H9 (cell line): ENCODE results near the gene WDR5. TPM values are rescaled to one million over a fixed set of nuclear protein-coding genes. Genes with fewer than 3 reads are reported as not detected.

Source experiments
- DNase-seq: peaks from one replicate; pipeline ENCODE4 v3.0.0-alpha.2; 2017
- H2AFZ ChIP-seq: one replicate; pipeline ENCODE4 v1.6.1; 2013; ENCODE audit warnings: mild to moderate bottlenecking, low read length, control low read depth, moderate library complexity
- H2AK5ac ChIP-seq: 2 replicates; pipeline ENCODE4 v1.6.1; 2013; ENCODE audit warnings: low read length, control low read depth, mixed read lengths; ENCODE audit not compliant: insufficient read length
- H2BK120ac ChIP-seq: one replicate; pipeline ENCODE4 v1.6.1; 2013; ENCODE audit warnings: low read depth, mild to moderate bottlenecking, low read length, control low read depth, inconsistent platforms; ENCODE audit not compliant: poor library complexity, severe bottlenecking
- H2BK12ac ChIP-seq: 2 replicates; pipeline ENCODE4 v1.6.1; 2013; ENCODE audit warnings: low read length, control low read depth, mixed read lengths, low read depth; ENCODE audit not compliant: insufficient read length
- H2BK15ac ChIP-seq: 2 replicates; pipeline ENCODE4 v1.6.1; 2013; ENCODE audit warnings: low read depth, low read length, control low read depth
- H2BK20ac ChIP-seq: one replicate; pipeline ENCODE4 v1.6.1; 2013; ENCODE audit warnings: low read depth, mild to moderate bottlenecking, low read length, control low read depth, inconsistent platforms; ENCODE audit not compliant: poor library complexity, severe bottlenecking
- H2BK5ac ChIP-seq: 2 replicates; pipeline ENCODE4 v1.6.1; 2013; ENCODE audit warnings: low read length, control low read depth, mixed read lengths; ENCODE audit not compliant: insufficient read length
- H3K14ac ChIP-seq: 2 replicates; pipeline ENCODE4 v1.6.1; 2013; ENCODE audit warnings: low read length, control low read depth; ENCODE audit not compliant: insufficient read depth
- H3K18ac ChIP-seq: 2 replicates; pipeline ENCODE4 v1.6.1; 2013; ENCODE audit warnings: low read depth, mild to moderate bottlenecking, mixed read lengths, low read length, control low read depth; ENCODE audit not compliant: insufficient read length
- H3K23ac ChIP-seq: 2 replicates; pipeline ENCODE4 v1.6.1; 2013; ENCODE audit warnings: low read length, control low read depth, mixed read lengths, low read depth; ENCODE audit not compliant: insufficient read length
- H3K23me2 ChIP-seq: 2 replicates; pipeline ENCODE4 v1.6.1; 2013; ENCODE audit warnings: low read depth, mild to moderate bottlenecking, mixed read lengths, low read length, control low read depth; ENCODE audit not compliant: insufficient read length, poor library complexity, severe bottlenecking
- H3K27ac ChIP-seq: 2 replicates; pipeline ENCODE4 v1.5.1; 2013; ENCODE audit warnings: low read length, control low read depth, mixed read lengths, low read depth; ENCODE audit not compliant: insufficient read length
- H3K27me3 ChIP-seq: 2 replicates; pipeline ENCODE4 v1.6.1; 2013; ENCODE audit warnings: low read length, control low read depth, inconsistent platforms; ENCODE audit not compliant: insufficient read depth
- H3K4ac ChIP-seq: 2 replicates; pipeline ENCODE4 v1.6.1; 2013; ENCODE audit warnings: low read depth, mild to moderate bottlenecking, control low read depth, inconsistent platforms, low read length, moderate library complexity
- H3K4me1 ChIP-seq: 2 replicates; pipeline ENCODE4 v1.6.1; 2013; ENCODE audit warnings: low read length, control low read depth, inconsistent platforms; ENCODE audit not compliant: insufficient read depth
- H3K4me2 ChIP-seq: 2 replicates; pipeline ENCODE4 v1.6.1; 2013; ENCODE audit warnings: low read length, control low read depth, mixed read lengths; ENCODE audit not compliant: insufficient read length, insufficient read depth
- H3K56ac ChIP-seq: 2 replicates; pipeline ENCODE4 v1.6.1; 2013; ENCODE audit warnings: low read depth, mild to moderate bottlenecking, mixed read lengths, low read length, control low read depth; ENCODE audit not compliant: insufficient read length
- H3K79me1 ChIP-seq: 2 replicates; pipeline ENCODE4 v1.6.1; 2013; ENCODE audit warnings: low read depth, mild to moderate bottlenecking, moderate library complexity, low read length, control low read depth, inconsistent platforms; ENCODE audit not compliant: insufficient read depth, poor library complexity, severe bottlenecking
- H3K79me2 ChIP-seq: 2 replicates; pipeline ENCODE4 v1.6.1; 2013; ENCODE audit warnings: low read length, control low read depth, inconsistent platforms; ENCODE audit not compliant: insufficient read depth
- H3K9ac ChIP-seq: 2 replicates; pipeline ENCODE4 v1.6.1; 2013; ENCODE audit warnings: low read length, control low read depth, mixed read lengths; ENCODE audit not compliant: insufficient read length; ENCODE audit errors: extremely low read depth
- H3K9me3 ChIP-seq: one replicate; pipeline ENCODE4 v1.6.1; 2013; ENCODE audit warnings: low read depth, low read length, inconsistent platforms; ENCODE audit not compliant: control insufficient read depth
- H3T11ph ChIP-seq: one replicate; pipeline ENCODE4 v1.6.1; 2013; ENCODE audit warnings: mild to moderate bottlenecking, low read length, control low read depth, inconsistent platforms
- H4K20me1 ChIP-seq: one replicate; pipeline ENCODE4 v1.6.1; 2013; ENCODE audit not compliant: control insufficient read depth, insufficient read length, insufficient read depth
- H4K5ac ChIP-seq: 2 replicates; pipeline ENCODE4 v1.6.1; 2013; ENCODE audit warnings: low read depth, mild to moderate bottlenecking, mixed read lengths, low read length, control low read depth; ENCODE audit not compliant: insufficient read length
- H4K8ac ChIP-seq: replicated peaks from 2 replicates; pipeline ENCODE4 v1.6.1; 2013; ENCODE audit warnings: low read length, control low read depth, mixed read lengths, low read depth; ENCODE audit not compliant: insufficient read length
- H4K91ac ChIP-seq: 2 replicates; pipeline ENCODE4 v1.6.1; 2013; ENCODE audit warnings: low read depth, mild to moderate bottlenecking, moderate library complexity, mixed read lengths, low read length, control low read depth; ENCODE audit not compliant: insufficient read length
- H3K27ac Mint-ChIP-seq, 3 experiments: 2 replicates in 2 of 3; 3 replicates in 1 of 3; pipeline ENCODE4 v1.8.0; 2020 to 2021; ENCODE audit warnings: mixed read lengths in 3 of 3, mild to moderate bottlenecking in 1 of 3, moderate library complexity in 1 of 3
- H3K27me3 Mint-ChIP-seq: 2 replicates; pipeline ENCODE4 v1.8.0; 2021; ENCODE audit warnings: low read depth, mild to moderate bottlenecking, moderate library complexity, mixed read lengths
- H3K36me3 Mint-ChIP-seq, 3 experiments: 2 replicates in 2 of 3; 3 replicates in 1 of 3; pipeline ENCODE4 v1.8.0; 2020 to 2021; ENCODE audit warnings: low read depth in 3 of 3, mixed read lengths in 3 of 3; ENCODE audit not compliant: insufficient read depth in 1 of 3
- H3K4me1 Mint-ChIP-seq, 2 experiments: 2 replicates each; pipeline ENCODE4 v1.8.0; 2020; ENCODE audit warnings: mixed read lengths in 2 of 2
- H3K4me3 Mint-ChIP-seq, 2 experiments: 2 replicates in 1 of 2; 3 replicates in 1 of 2; pipeline ENCODE4 v1.8.0; 2020 to 2021; ENCODE audit warnings: mild to moderate bottlenecking in 2 of 2, mixed read lengths in 2 of 2, moderate library complexity in 1 of 2
- H3K9me3 Mint-ChIP-seq, 2 experiments: 2 replicates in 1 of 2; 3 replicates in 1 of 2; pipeline ENCODE4 v1.8.0; 2020; ENCODE audit warnings: mild to moderate bottlenecking in 2 of 2, mixed read lengths in 2 of 2, moderate library complexity in 1 of 2
- CTCF ChIP-seq: fragments of 200-600 bp; sonication (generic); conservative IDR thresholded peaks from 3 replicates; pipeline ENCODE4 v1.8.0; 2021; ENCODE audit warnings: antibody characterized with exemption, mild to moderate bottlenecking
- WGBS: extraction: QIAGEN DNeasy Blood & Tissue Kit; methylation state at CpG from one replicate; pipeline ENCODE4 v1.1.7; 2013; ENCODE audit warnings: missing lambda C conversion rate, low lambda C conversion rate, mixed read lengths; ENCODE audit not compliant: insufficient read length; ENCODE audit errors: extremely low coverage; 5-methylcytosine and 5-hydroxymethylcytosine counted together
- total RNA-seq: library from RNA; stranded (reverse); gene quantifications from 2 replicates; pipeline ENCODE4 v1.2.1, GENCODE V29; 2021

WDR5 gene
- total RNA-seq, 1 experiment from 2014 or later, result 72.3 TPM

DNA sequence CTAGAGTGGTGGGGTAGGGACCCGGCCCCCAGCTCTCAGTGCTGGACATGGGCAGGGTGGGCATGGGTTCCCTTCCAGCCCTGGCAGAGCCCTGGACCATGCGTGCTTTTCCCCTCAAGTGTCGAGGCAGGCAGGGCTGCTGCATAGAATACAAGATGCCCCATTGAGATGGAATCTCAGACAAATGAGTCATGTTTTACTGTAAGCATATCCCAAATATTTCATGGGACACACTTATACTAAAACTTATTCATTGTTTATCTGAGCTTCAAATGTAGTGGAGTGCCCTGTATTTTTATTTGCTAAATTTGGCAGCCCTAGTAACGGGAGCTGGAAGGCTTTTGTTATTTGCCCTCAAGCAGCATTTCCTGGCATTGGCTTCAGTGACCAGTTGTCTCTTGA, 31.6 kb downstream of the WDR5 start:
- Mint-ChIP-seq H3K36me3 (peaks cover 8 to 13% (median 9%) of the 10 kb centered on the region in 3 experiments), H3K27ac (no peak overlapping the region), H3K27me3 (peaks cover 3% of the 10 kb centered on the region; the same call in 1 of the 2 replicates), H3K4me3 (no peak overlapping the region), H3K9me3 (peaks cover 18 to 19% of the 10 kb centered on the region in 2 experiments), H3K4me1 (0 out of 4 replicates have a peak, but pooled peaks cover 0 to 2% of the 10 kb centered on the region in 2 experiments)
- no peak for DNase-seq
- Histone ChIP-seq H2BK20ac (no peak overlapping the region), H3K9me3 (no peaks in the 10 kb centered on the region), H4K8ac (no peak overlapping the region), H3K4ac (no peak overlapping the region), H3K56ac (no peak overlapping the region), H3K79me2 (no peaks in the 10 kb centered on the region), H2BK5ac (no peak overlapping the region), H3K18ac (no peak overlapping the region), H2BK120ac (no peak overlapping the region), H3K4me2 (no peak overlapping the region), H3K14ac (no peak overlapping the region), H3T11ph (no peak overlapping the region), H3K9ac (no peak overlapping the region), H4K91ac (no peak overlapping the region), H3K79me1 (no peaks in the 10 kb centered on the region), H4K20me1 (no peaks in the 10 kb centered on the region), H2AFZ (no peak overlapping the region), H3K23me2 (no peaks in the 10 kb centered on the region), H3K23ac (no peak overlapping the region), H2BK15ac (no peak overlapping the region), H3K4me1 (peaks cover 3% of the 10 kb centered on the region; the same call in 1 of the 2 replicates), H2BK12ac (no peak overlapping the region), H3K27me3 (no peaks in the 10 kb centered on the region), H2AK5ac (no peak overlapping the region), H3K27ac (no peak overlapping the region), H4K5ac (no peak overlapping the region)
- no peak for TF ChIP-seq CTCF
- no CpG with 5 or more reads among the region's 4 CpGs for WGBS
